ENCODE results near the gene NUP210.

Gene NUP210

GRCh38 chr3:13375464-13375863 lies 44.7 kb downstream of the NUP210 start:
- no peak for DNase-seq (ENCODE audit: low read depth, low spot score)

GRCh38 chr3:13373975-13374586 lies 46.0 kb downstream of the NUP210 start:
- DNase-seq (ENCODE audit: low read depth, low spot score) = no peak

- no peak for DNase-seq (ENCODE audit: low read depth, low spot score)
Observed at GRCh38 chr3:13372656-13373055, 47.5 kb downstream of the NUP210 start.

GRCh38 chr3:13372126-13372525 lies 48.0 kb downstream of the NUP210 start:
- DNase-seq (ENCODE audit: low read depth, low spot score) = no peak

- DNase-seq (ENCODE audit: low read depth, low spot score) = no peak
Observed at GRCh38 chr3:13371100-13372075, 48.7 kb downstream of the NUP210 start.

- DNase-seq (ENCODE audit: low read depth, low spot score) = no peak
Observed at GRCh38 chr3:13370609-13371008, 49.5 kb downstream of the NUP210 start.

- no peak for DNase-seq (ENCODE audit: low read depth, low spot score)
Observed at GRCh38 chr3:13370055-13370454, 50.1 kb downstream of the NUP210 start.

- DNase-seq (ENCODE audit: low read depth, low spot score) = no peak
Observed at GRCh38 chr3:13368834-13369233, 51.3 kb downstream of the NUP210 start.

- no peak for DNase-seq (ENCODE audit: low read depth, low spot score)
Observed at GRCh38 chr3:13367728-13368127, 52.4 kb downstream of the NUP210 start.

GRCh38 chr3:13365390-13366379 lies 54.4 kb downstream of the NUP210 start:
- DNase-seq (ENCODE audit: low read depth, low spot score) = no peak

- peak; percentile 30 for DNase-seq (ENCODE audit: low read depth, low spot score)
Observed at GRCh38 chr3:13364602-13365271, 55.4 kb downstream of the NUP210 start.

GRCh38 chr3:13362551-13362950 lies 57.6 kb downstream of the NUP210 start:
- no peak for DNase-seq (ENCODE audit: low read depth, low spot score)

GRCh38 chr3:13359916-13360315 lies 60.2 kb downstream of the NUP210 start:
- DNase-seq (ENCODE audit: low read depth, low spot score) = no peak

GRCh38 chr3:13358643-13359042 lies 61.5 kb downstream of the NUP210 start:
- DNase-seq (ENCODE audit: low read depth, low spot score) = no peak

GRCh38 chr3:13358051-13358450 lies 62.1 kb downstream of the NUP210 start:
- DNase-seq (ENCODE audit: low read depth, low spot score) = no peak

GRCh38 chr3:13357074-13357473 lies 63.0 kb downstream of the NUP210 start:
- no peak for DNase-seq (ENCODE audit: low read depth, low spot score)

- DNase-seq (ENCODE audit: low read depth, low spot score) = peak; percentile 32
Observed at GRCh38 chr3:13353936-13354542, 66.1 kb downstream of the NUP210 start.

GRCh38 chr3:13353506-13353905 lies 66.6 kb downstream of the NUP210 start:
- no peak for DNase-seq (ENCODE audit: low read depth, low spot score)

GRCh38 chr3:13352621-13353131 lies 67.4 kb downstream of the NUP210 start:
- DNase-seq (ENCODE audit: low read depth, low spot score) = no peak

- DNase-seq (ENCODE audit: low read depth, low spot score) = peak; percentile 87
Observed at GRCh38 chr3:13349823-13350222, 70.3 kb downstream of the NUP210 start.
